Esophagus squamous epithelium (tissue), 5 donors: ENCODE data around the gene SIDT2. TPM values are rescaled to one million over a fixed set of nuclear protein-coding genes. Genes with fewer than 3 reads are reported as not detected.

ENCODE experiments used
- DNase-seq: peaks from one replicate; lab custom pipeline; 2025; lab: John Stamatoyannopoulos, UW
- H3K27ac ChIP-seq, 4 donors: fragments of 200-600 bp; sonication (generic); one replicate each; pipeline ENCODE4 v1.5.1; 2016 to 2019; ENCODE audit warnings: mild to moderate bottlenecking in 1 of 4
- H3K27me3 ChIP-seq, 4 donors: fragments of 200-600 bp; sonication (generic); 1 replicate in 3 of 4; 2 replicates in 1 of 4; pipeline versions ENCODE4 v1.5.1 to v1.6.0; 2017 to 2021; ENCODE audit warnings: antibody characterized with exemption in 1 of 4
- H3K36me3 ChIP-seq, 3 donors: fragments of 200-600 bp; sonication (generic); one replicate each; pipeline ENCODE4 v1.5.1; 2016 to 2019
- H3K4me1 ChIP-seq, 3 donors: fragments of 200-600 bp; sonication (generic); one replicate each; pipeline ENCODE4 v1.5.1; 2017 to 2019
- H3K4me3 ChIP-seq, 4 donors: fragments of 200-600 bp; sonication (generic); 1 replicate in 3 of 4; 2 replicates in 1 of 4; pipeline ENCODE4 v1.5.1; 2016 to 2019; ENCODE audit warnings: mild to moderate bottlenecking in 2 of 4, moderate library complexity in 1 of 4
- H3K9me3 ChIP-seq, 3 donors: fragments of 200-600 bp; sonication (generic); one replicate each; pipeline ENCODE4 v1.5.1; 2016 to 2019
- POLR2A ChIP-seq, 4 donors: fragments of 450-650 bp; IDR thresholded peaks; one replicate each; pipeline ENCODE4 v1.6.1; 2017; ENCODE audit warnings: antibody characterized with exemption in 4 of 4, mild to moderate bottlenecking in 4 of 4, moderate library complexity in 3 of 4
- WGBS, 2 donors: methylation state at CpG; one replicate each; pipeline ENCODE4 v1.1.5; 2018; 5-methylcytosine and 5-hydroxymethylcytosine counted together
- intact Hi-C: fragments of 100-400 bp; cut with DNase I; formaldehyde crosslinking; loops from one replicate; pipeline ENCODE4 v1.15.0; 2022
- total RNA-seq, 4 donors: library from RNA; depleted of rRNA; stranded (reverse); fragments of >200 nt; gene quantifications; one replicate each; pipeline ENCODE4 v1.1.0, GENCODE V29; 2016
- TF ChIP-seq, protein P1 (sequence below), 6 experiments: fragments of 450-650 bp in 4 of 6; fragments of 200-600 bp in 2 of 6; sonication (generic) in 2 of 6; IDR thresholded peaks; one replicate each; pipeline ENCODE4 v1.5.1; 2016 to 2019; ENCODE audit warnings: antibody characterized with exemption in 6 of 6, mild to moderate bottlenecking in 4 of 6, moderate library complexity in 4 of 6
- donor health status: DM: yes; HTN: yes; CAD: no.

SIDT2 gene
- total RNA-seq, 4 donors from 2014 or later = 6.9 to 20.0 (median 9.4) TPM

- intact Hi-C loops = no loop called here
- H3K27ac ChIP-seq = peak overlapping the region; percentile 72 to 93 (median 84)
- no peak for TF ChIP-seq POLR2A (IDR thresholded peaks at IDR 0.05)
- TF ChIP-seq, protein P1, sequence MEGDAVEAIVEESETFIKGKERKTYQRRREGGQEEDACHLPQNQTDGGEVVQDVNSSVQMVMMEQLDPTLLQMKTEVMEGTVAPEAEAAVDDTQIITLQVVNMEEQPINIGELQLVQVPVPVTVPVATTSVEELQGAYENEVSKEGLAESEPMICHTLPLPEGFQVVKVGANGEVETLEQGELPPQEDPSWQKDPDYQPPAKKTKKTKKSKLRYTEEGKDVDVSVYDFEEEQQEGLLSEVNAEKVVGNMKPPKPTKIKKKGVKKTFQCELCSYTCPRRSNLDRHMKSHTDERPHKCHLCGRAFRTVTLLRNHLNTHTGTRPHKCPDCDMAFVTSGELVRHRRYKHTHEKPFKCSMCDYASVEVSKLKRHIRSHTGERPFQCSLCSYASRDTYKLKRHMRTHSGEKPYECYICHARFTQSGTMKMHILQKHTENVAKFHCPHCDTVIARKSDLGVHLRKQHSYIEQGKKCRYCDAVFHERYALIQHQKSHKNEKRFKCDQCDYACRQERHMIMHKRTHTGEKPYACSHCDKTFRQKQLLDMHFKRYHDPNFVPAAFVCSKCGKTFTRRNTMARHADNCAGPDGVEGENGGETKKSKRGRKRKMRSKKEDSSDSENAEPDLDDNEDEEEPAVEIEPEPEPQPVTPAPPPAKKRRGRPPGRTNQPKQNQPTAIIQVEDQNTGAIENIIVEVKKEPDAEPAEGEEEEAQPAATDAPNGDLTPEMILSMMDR (IDR thresholded peaks at IDR 0.05) = no peak
- no peak overlapping the region for H3K4me3 ChIP-seq
- no peaks in the 10 kb centered on the region for H3K9me3 ChIP-seq
- no peak for DNase-seq
- 91 to 93% methylated on average over 4 to 8 of the region's 9 CpGs for WGBS, 2 donors
- peaks cover 9 to 71% (median 34%) of the 10 kb centered on the region in 3 donors for H3K4me1 ChIP-seq
- no peaks in the 10 kb centered on the region for H3K27me3 ChIP-seq
- peaks cover 25 to 100% (median 29%) of the 10 kb centered on the region in 3 donors for H3K36me3 ChIP-seq
Measured at GRCh38 chr11:117219001-117219400, 40.5 kb downstream of the SIDT2 start.

DNA sequence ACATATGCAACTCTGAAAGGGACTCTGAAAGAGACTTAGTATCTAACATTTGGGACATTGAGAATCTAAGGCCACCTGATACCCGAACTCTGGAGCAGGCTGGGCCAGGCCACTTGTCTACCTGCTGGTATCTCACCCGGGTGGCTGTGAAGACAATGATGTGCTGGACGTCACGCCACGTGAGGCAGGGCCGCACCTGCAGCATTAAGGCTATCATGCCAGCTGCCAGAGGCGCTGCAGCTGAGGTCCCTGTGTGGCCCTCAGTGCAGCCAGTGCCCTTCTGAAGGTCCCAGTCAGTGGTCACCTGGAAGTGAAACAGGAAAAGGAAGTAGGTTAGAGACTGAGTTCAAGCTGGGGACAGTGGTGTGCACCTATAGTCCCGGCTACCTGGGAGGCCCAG is 40.9 kb downstream of the SIDT2 start:
- H3K4me3 ChIP-seq = no peak overlapping the region
- no peaks in the 10 kb centered on the region for H3K9me3 ChIP-seq
- 82 to 90% methylated on average over 1 of the region's 8 CpGs for WGBS, 2 donors
- intact Hi-C loops = no loop called here
- peaks cover 25 to 100% (median 30%) of the 10 kb centered on the region in 3 donors for H3K36me3 ChIP-seq
- peak overlapping the region; percentile 72 to 93 (median 84) for H3K27ac ChIP-seq
- no peak for DNase-seq
- TF ChIP-seq, protein P1 (IDR thresholded peaks at IDR 0.05) = no peak
- no peak for TF ChIP-seq POLR2A (IDR thresholded peaks at IDR 0.05)
- H3K4me1 ChIP-seq = peaks cover 9 to 71% (median 34%) of the 10 kb centered on the region in 3 donors
- no peaks in the 10 kb centered on the region for H3K27me3 ChIP-seq

- Histone ChIP-seq H3K27me3 (no peaks in the 10 kb centered on the region), H3K36me3 (peaks cover 20 to 99% (median 34%) of the 10 kb centered on the region in 3 donors), H3K4me1 (peaks cover 9 to 71% (median 34%) of the 10 kb centered on the region in 3 donors), H3K27ac (peak overlapping the region; percentile 72 to 93 (median 84)), H3K4me3 (no peak overlapping the region), H3K9me3 (no peaks in the 10 kb centered on the region)
- TF ChIP-seq, protein P1 (IDR thresholded peaks at IDR 0.05) = no peak
- TF ChIP-seq POLR2A (IDR thresholded peaks at IDR 0.05) = no peak
- intact Hi-C loops = no loop called here
- no peak for DNase-seq
- WGBS, 2 donors = 87 to 97% methylated on average over 4 of the region's 4 CpGs
Measured at GRCh38 chr11:117219995-117220394, 41.5 kb downstream of the SIDT2 start.

- peak in 2 of 4 donors; percentile 13 to 21 for TF ChIP-seq POLR2A (IDR thresholded peaks at IDR 0.05)
- TF ChIP-seq, protein P1 (IDR thresholded peaks at IDR 0.05) = no peak
- Histone ChIP-seq H3K4me3 (no peak overlapping the region), H3K36me3 (peaks cover 20 to 99% (median 34%) of the 10 kb centered on the region in 3 donors), H3K9me3 (no peaks in the 10 kb centered on the region), H3K27ac (peak overlapping the region; percentile 72 to 93 (median 84)), H3K27me3 (no peaks in the 10 kb centered on the region), H3K4me1 (peaks cover 9 to 71% (median 34%) of the 10 kb centered on the region in 3 donors)
- DNase-seq = no peak
- 61% methylated on average over 8 of the region's 9 CpGs; no CpG with 5 or more reads in 1 of the 2 donors for WGBS, 2 donors
- intact Hi-C loops = no loop called here
Measured at GRCh38 chr11:117220568-117220967, 42.0 kb downstream of the SIDT2 start.

DNA sequence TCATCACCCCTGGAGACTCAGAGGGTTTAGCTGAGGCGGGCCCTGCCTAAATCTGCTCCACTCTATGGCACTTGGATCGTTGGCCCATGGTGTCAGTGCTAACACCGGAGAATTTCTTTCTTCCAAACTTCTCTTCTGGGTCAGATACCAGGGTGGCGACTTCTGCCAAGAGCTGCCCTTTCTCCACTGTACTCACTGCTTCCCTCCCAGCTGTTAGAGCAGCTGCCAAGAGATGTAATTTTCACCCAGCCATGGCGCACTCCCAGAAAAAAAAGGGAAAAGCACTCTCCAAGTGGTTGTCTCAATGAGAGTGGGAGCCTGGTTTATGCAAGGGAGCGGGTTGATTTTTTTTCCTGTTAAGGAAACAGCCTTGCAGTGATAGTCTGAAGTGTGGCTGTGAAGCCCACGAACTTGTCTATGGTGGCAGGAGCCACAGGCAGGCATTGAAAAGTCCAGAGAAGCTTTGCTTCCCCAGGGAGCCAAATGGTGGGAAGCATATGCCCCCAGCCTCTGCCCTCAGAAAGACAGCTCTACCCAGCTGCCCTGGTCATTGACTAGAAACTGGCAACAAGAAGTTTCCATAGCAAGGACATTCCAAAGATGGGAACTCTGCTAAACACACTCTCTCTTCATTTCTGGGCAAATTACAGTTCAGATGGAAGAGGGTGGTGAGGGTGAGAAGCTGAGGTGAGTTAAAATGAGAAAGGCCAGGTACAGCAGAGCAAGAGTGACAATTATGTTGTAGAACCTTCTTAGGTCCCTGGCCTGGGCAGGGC is 42.6 kb downstream of the SIDT2 start:
- Histone ChIP-seq H3K9me3 (no peaks in the 10 kb centered on the region), H3K4me3 (no peak overlapping the region), H3K4me1 (peaks cover 9 to 73% (median 34%) of the 10 kb centered on the region in 3 donors), H3K27ac (peak overlapping the region; percentile 72 to 93 (median 84)), H3K27me3 (no peaks in the 10 kb centered on the region), H3K36me3 (peaks cover 19 to 99% (median 34%) of the 10 kb centered on the region in 3 donors)
- DNase-seq = no peak
- TF ChIP-seq, protein P1 (IDR thresholded peaks at IDR 0.05) = no peak
- TF ChIP-seq POLR2A (IDR thresholded peaks at IDR 0.05) = no peak
- intact Hi-C loops = no loop called here
- WGBS, 2 donors = 89 to 92% methylated on average over 6 to 7 of the region's 7 CpGs
